ENCODE results near the gene GLIS1.

GLIS1 gene

DNA sequence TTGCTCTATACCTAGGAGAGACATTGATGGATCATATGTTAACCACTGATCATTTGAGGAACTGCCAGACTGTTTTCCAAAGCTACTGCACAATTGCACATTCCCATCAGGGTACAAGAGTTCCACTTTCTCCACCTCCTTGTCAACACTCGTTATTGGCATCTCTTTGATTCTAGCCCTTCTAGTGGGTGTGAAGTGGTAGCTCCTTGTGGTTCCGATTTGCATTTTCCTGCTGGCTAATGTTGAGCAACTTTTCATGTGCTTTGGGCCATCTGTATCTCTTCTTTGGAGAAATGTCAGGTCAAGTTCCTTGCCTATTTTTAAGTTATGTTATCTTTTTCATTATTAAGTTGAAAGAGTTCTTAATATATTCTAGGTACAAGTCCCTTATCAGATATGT is 189.7 kb downstream of the GLIS1 start:
- no peak for ATAC-seq (ENCODE audit: insufficient read depth, low read depth)
- Histone ChIP-seq H3K4me3 (ENCODE audit: low read depth in 1 of 2, low read length in 2 of 2) (no peak overlapping the region), H3K9me3 (ENCODE audit: insufficient read depth, low read length, severe bottlenecking) (no peaks in the 10 kb centered on the region), H3K4me1 (ENCODE audit: insufficient read depth, low read length) (no peaks in the 10 kb centered on the region), H3K36me3 (ENCODE audit: insufficient read depth, low read length) (no peaks in the 10 kb centered on the region), H3K9ac (ENCODE audit: low read depth, low read length) (no peak overlapping the region), H4K20me1 (ENCODE audit: insufficient read depth, low read length) (0 out of 2 replicates have a peak, but pooled peaks cover 9% of the 10 kb centered on the region), H3K79me2 (ENCODE audit: insufficient read depth, low read length) (no peaks in the 10 kb centered on the region), H3K27me3 (ENCODE audit: insufficient read depth, low read length, poor library complexity) (peaks cover 9% of the 10 kb centered on the region), H3K4me2 (ENCODE audit: insufficient read depth, low read length) (no peak overlapping the region), H2AFZ (ENCODE audit: low read depth, low read length) (no peak overlapping the region), H3K27ac (ENCODE audit: low read length) (no peak overlapping the region)
- TF ChIP-seq CTCF (IDR thresholded peaks at IDR 0.05; ENCODE audit: borderline replicate concordance, extremely low read depth, low read length, poor library complexity, severe bottlenecking) (no peak), EZH2 (IDR thresholded peaks at IDR 0.05; ENCODE audit: borderline replicate concordance, low read depth, low read length, severe bottlenecking) (no peak)
- DNase-seq = no peak

GRCh38 chr1:53548031-53548491 is 190.9 kb downstream of the GLIS1 start:
- no peaks in the 10 kb centered on the region for H3K36me3 ChIP-seq (ENCODE audit: insufficient read depth, low read length)
- no peaks in the 10 kb centered on the region for H3K4me1 ChIP-seq (ENCODE audit: insufficient read depth, low read length)
- H3K4me3 ChIP-seq (ENCODE audit: low read depth in 1 of 2, low read length in 2 of 2) = no peak overlapping the region
- DNase-seq (no peak), ATAC-seq (ENCODE audit: insufficient read depth, low read depth) (no peak)
- no peaks in the 10 kb centered on the region for H3K79me2 ChIP-seq (ENCODE audit: insufficient read depth, low read length)
- H3K27me3 ChIP-seq (ENCODE audit: insufficient read depth, low read length, poor library complexity) = peaks cover 8% of the 10 kb centered on the region
- no peak overlapping the region for H3K27ac ChIP-seq (ENCODE audit: low read length)
- no peak overlapping the region for H3K9ac ChIP-seq (ENCODE audit: low read depth, low read length)
- H4K20me1 ChIP-seq (ENCODE audit: insufficient read depth, low read length) = 0 out of 2 replicates have a peak, but pooled peaks cover 9% of the 10 kb centered on the region
- H3K4me2 ChIP-seq (ENCODE audit: insufficient read depth, low read length) = no peak overlapping the region
- H3K9me3 ChIP-seq (ENCODE audit: insufficient read depth, low read length, severe bottlenecking) = no peaks in the 10 kb centered on the region
- no peak overlapping the region for H2AFZ ChIP-seq (ENCODE audit: low read depth, low read length)
- no peak for TF ChIP-seq EZH2 (IDR thresholded peaks at IDR 0.05; ENCODE audit: borderline replicate concordance, low read depth, low read length, severe bottlenecking)
- TF ChIP-seq CTCF (IDR thresholded peaks at IDR 0.05; ENCODE audit: borderline replicate concordance, extremely low read depth, low read length, poor library complexity, severe bottlenecking) = no peak

GRCh38 chr1:53547231-53547790 is 191.7 kb downstream of the GLIS1 start:
- ATAC-seq (ENCODE audit: insufficient read depth, low read depth) (no peak), DNase-seq (no peak)
- H3K4me3 ChIP-seq (ENCODE audit: low read depth in 1 of 2, low read length in 2 of 2) = no peak overlapping the region

More at GRCh38 chr1:53547231-53547790, 191.7 kb downstream of the GLIS1 start:
- Histone ChIP-seq H3K9me3 (ENCODE audit: insufficient read depth, low read length, severe bottlenecking) (no peaks in the 10 kb centered on the region), H3K79me2 (ENCODE audit: insufficient read depth, low read length) (no peaks in the 10 kb centered on the region), H3K4me2 (ENCODE audit: insufficient read depth, low read length) (no peak overlapping the region), H3K27ac (ENCODE audit: low read length) (no peak overlapping the region), H3K36me3 (ENCODE audit: insufficient read depth, low read length) (no peaks in the 10 kb centered on the region), H3K9ac (ENCODE audit: low read depth, low read length) (no peak overlapping the region), H3K27me3 (ENCODE audit: insufficient read depth, low read length, poor library complexity) (peaks cover 4% of the 10 kb centered on the region), H2AFZ (ENCODE audit: low read depth, low read length) (no peak overlapping the region), H4K20me1 (ENCODE audit: insufficient read depth, low read length) (0 out of 2 replicates have a peak, but pooled peaks cover 9% of the 10 kb centered on the region), H3K4me1 (ENCODE audit: insufficient read depth, low read length) (no peaks in the 10 kb centered on the region)
- no peak for TF ChIP-seq CTCF (IDR thresholded peaks at IDR 0.05; ENCODE audit: borderline replicate concordance, extremely low read depth, low read length, poor library complexity, severe bottlenecking)
- TF ChIP-seq EZH2 (IDR thresholded peaks at IDR 0.05; ENCODE audit: borderline replicate concordance, low read depth, low read length, severe bottlenecking) = no peak

Measured in DND-41 (cell line).